ENCODE measurements around the gene MEIS3.

The MEIS3 gene

DNA sequence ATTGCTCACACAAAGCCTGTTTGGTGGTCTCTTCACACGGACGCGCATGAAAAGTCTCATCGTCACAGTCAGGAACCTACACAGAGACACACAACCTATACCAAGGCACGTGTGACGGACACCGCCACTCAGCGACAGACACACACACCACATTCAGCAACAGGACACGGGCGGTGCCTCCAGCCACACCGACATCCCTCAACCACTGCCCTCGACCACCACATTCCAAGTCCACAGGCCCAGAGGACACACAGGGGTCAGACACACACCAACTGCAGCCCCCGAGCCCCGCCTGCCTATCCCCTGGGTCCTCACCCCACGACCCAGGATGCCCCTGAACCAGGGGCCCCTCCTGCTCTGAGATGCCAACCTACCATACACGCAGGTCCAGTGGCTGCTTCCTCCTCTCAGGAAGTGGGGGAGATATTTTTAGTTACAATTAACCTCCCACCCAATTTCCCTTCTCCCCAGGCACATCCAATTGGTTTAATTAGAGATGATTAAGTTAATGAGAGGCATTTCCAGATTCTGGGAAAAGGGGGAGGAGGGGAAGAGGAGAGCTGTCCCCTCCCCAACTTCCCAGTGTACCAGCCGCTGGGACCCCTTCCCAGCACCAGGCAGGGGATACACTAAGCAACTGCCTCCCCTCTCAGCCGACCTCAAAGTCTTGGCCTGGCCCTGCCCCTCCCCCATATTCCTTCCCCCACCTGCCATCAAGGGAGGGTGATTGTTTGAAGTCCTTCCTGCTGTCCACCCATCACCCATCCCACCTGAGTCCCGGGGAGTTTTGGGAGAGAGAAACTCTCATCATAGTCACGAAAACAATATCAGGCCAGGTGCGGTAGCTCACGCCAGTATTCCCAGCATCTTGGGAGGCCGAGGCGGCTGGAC is 20.4 kb downstream of the MEIS3 start:
- POLR2A ChIA-PET, result interaction anchor here (0.7 to 1.1 kb wide), 2 partner anchors 17 to 29 kb away, joined by 3 read pairs; no protein-coding TSS in a partner anchor
- TF ChIP-seq ZNF561 (tag by site-specific recombination; IDR thresholded peaks at IDR 0.05; ENCODE audit: borderline replicate concordance) (no peak), KLF7 (tag by site-specific recombination; IDR thresholded peaks at IDR 0.05; ENCODE audit: borderline replicate concordance) (no peak), ZNF24 (tag by site-specific recombination; IDR thresholded peaks at IDR 0.05) (no peak), ZNF140 (tag by site-specific recombination; IDR thresholded peaks at IDR 0.05) (no peak), ZNF324 (tag by site-specific recombination; IDR thresholded peaks at IDR 0.05) (no peak), GFI1B (tag by site-specific recombination; IDR thresholded peaks at IDR 0.05) (no peak), ZBTB20 (tag by site-specific recombination; IDR thresholded peaks at IDR 0.05) (no peak), ZNF548 (tag by site-specific recombination; IDR thresholded peaks at IDR 0.05) (no peak), ZBTB7A (tag by site-specific recombination; IDR thresholded peaks at IDR 0.05; ENCODE audit: low read depth) (no peak), ZNF701 (tag by site-specific recombination; IDR thresholded peaks at IDR 0.05) (no peak), SCRT2 (tag by site-specific recombination; IDR thresholded peaks at IDR 0.05) (no peak), ZNF600 (tag by site-specific recombination; IDR thresholded peaks at IDR 0.05) (no peak)
- TF ChIP-seq, protein P1, sequence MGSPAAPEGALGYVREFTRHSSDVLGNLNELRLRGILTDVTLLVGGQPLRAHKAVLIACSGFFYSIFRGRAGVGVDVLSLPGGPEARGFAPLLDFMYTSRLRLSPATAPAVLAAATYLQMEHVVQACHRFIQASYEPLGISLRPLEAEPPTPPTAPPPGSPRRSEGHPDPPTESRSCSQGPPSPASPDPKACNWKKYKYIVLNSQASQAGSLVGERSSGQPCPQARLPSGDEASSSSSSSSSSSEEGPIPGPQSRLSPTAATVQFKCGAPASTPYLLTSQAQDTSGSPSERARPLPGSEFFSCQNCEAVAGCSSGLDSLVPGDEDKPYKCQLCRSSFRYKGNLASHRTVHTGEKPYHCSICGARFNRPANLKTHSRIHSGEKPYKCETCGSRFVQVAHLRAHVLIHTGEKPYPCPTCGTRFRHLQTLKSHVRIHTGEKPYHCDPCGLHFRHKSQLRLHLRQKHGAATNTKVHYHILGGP (tag by site-specific recombination; IDR thresholded peaks at IDR 0.05), result no peak
- Histone ChIP-seq H3K27ac (ENCODE audit: extremely low read depth, low read depth, low read length) (no peak overlapping the region), H3K36me3 (ENCODE audit: control insufficient read depth in 2 of 2, insufficient read depth in 1 of 2, low read length in 2 of 2) (no peaks in the 10 kb centered on the region), H3K4me3 (ENCODE audit: low read depth, low read length) (no peak overlapping the region), H3K4me1 (ENCODE audit: control insufficient read depth, insufficient read depth, low read length) (no peaks in the 10 kb centered on the region), H3K9me3 (ENCODE audit: control insufficient read depth, insufficient read depth, low read depth, low read length) (no peaks in the 10 kb centered on the region)
- CTCF ChIA-PET, result interaction anchor here (0.6 to 4.5 kb wide), 9 partner anchors 8 to 782 kb away, joined by 3 to 35 read pairs (median 3); partner anchors contain the start of gene DHX34

DNA sequence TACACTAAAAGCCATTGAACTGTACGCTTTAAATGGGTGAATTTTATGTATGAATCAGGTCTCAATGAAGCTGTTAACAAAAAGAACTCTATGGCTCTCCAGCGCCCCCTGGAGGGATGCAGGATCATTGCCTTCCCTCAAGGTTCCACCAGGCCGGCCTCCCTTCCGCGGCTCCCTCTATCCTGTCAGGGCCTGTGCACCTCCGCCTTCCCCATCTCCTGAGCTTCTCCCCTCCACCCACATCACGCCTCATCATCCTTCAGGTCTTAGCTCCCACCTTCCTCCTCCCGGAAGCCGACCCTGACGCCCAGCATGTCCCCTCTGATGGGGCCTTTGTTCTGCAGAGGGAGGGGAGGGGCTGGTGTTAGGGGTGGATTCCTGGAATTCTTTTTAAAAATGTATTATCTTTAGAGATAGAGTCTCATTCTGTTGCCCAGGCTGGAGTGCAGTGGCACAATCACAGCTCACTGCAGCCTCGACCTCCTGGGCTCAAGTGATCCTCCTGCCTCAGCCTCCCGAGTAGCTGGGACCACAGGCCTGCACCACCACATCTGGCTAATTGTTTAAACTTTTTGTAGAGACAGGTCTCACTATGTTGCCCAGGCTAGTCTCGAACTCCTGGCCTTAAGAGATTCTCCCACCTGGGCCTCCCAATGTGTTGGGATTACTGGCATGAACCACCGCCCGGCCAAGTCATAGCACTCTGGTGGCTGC is 27.7 kb downstream of the MEIS3 start:
- H3K4me1 ChIP-seq (ENCODE audit: control insufficient read depth, insufficient read depth, low read length), result no peaks in the 10 kb centered on the region
- no peak overlapping the region for H3K4me3 ChIP-seq (ENCODE audit: low read depth, low read length)
- ChIA-PET POLR2A (interaction anchor here (0.6 to 1.2 kb wide), 4 partner anchors 13 to 98 kb away, joined by 3 to 6 read pairs (median 4); partner anchors contain the start of gene DHX34), CTCF (interaction anchor here (0.5 to 4.2 kb wide), 48 partner anchors 9 to 996 kb away, joined by 3 to 48 read pairs (median 5); partner anchors contain the start of genes DHX34 and INAFM1)
- no peaks in the 10 kb centered on the region for H3K9me3 ChIP-seq (ENCODE audit: control insufficient read depth, insufficient read depth, low read depth, low read length)
- H3K36me3 ChIP-seq (ENCODE audit: control insufficient read depth in 2 of 2, insufficient read depth in 1 of 2, low read length in 2 of 2), result no peaks in the 10 kb centered on the region; a peak in 1 of 3 replicates
- TF ChIP-seq ZNF211 (tag by site-specific recombination; IDR thresholded peaks at IDR 0.05; ENCODE audit: low read depth) (no peak), ZNF366 (tag by site-specific recombination; conservative IDR thresholded peaks at IDR 0.05) (peak; percentile 75), ZNF654 (tag by site-specific recombination; IDR thresholded peaks at IDR 0.05; ENCODE audit: low read depth) (peak; percentile 38), ZNF350 (tag by site-specific recombination; IDR thresholded peaks at IDR 0.05) (no peak), EGR2 (tag by site-specific recombination; IDR thresholded peaks at IDR 0.05; ENCODE audit: low read depth) (peak; percentile 53; the same call in 1 of the 2 replicates), ZFHX2 (tag by site-specific recombination; conservative IDR thresholded peaks at IDR 0.05) (peak; percentile 65; the same call in 1 of the 2 replicates), ZNF768 (tag by site-specific recombination; IDR thresholded peaks at IDR 0.05) (no peak)
- TF ChIP-seq, protein P2, sequence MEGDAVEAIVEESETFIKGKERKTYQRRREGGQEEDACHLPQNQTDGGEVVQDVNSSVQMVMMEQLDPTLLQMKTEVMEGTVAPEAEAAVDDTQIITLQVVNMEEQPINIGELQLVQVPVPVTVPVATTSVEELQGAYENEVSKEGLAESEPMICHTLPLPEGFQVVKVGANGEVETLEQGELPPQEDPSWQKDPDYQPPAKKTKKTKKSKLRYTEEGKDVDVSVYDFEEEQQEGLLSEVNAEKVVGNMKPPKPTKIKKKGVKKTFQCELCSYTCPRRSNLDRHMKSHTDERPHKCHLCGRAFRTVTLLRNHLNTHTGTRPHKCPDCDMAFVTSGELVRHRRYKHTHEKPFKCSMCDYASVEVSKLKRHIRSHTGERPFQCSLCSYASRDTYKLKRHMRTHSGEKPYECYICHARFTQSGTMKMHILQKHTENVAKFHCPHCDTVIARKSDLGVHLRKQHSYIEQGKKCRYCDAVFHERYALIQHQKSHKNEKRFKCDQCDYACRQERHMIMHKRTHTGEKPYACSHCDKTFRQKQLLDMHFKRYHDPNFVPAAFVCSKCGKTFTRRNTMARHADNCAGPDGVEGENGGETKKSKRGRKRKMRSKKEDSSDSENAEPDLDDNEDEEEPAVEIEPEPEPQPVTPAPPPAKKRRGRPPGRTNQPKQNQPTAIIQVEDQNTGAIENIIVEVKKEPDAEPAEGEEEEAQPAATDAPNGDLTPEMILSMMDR (tag by site-specific recombination; IDR thresholded peaks at IDR 0.05), result peak; percentile 60; the same call in 1 of the 2 replicates
- H3K27ac ChIP-seq (ENCODE audit: extremely low read depth, low read depth, low read length), result no peak overlapping the region

All from HEK293 (cell line).